ENCODE results near the gene CORO7.

Gene CORO7

DNA sequence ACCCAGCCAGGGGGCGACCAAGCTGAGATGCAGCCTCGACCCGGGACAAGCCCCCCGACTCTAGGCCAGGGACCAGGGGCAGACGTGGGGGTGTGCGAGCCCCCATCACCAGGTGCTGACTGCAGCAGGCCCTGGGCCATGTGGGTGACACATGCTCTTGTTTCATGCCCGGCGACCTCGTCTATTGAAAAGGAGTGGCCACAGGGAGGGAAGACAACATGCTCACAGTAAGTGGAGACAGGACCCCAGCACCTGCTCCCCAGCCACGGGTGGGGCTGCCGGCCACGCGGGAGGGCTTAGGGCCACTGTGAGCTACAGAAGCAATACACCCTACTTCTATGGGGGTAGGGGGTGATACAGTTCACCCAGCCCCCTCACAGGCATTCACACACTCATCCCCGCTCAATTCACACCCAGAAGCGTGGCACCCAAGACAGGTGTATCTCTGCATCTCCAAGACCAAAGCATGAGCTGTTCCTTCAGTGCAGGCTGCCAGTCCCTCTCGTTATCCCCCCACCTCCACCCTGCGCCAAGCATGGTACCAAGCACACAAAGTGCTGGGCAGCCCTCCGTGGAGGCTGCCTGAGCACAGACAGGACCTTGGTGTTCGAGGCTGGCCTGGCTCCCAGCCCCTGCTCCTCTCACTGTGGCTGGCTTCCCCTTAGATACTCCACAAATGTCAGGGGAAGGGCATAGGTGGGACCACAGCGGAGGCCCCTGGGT lies 31.2 kb downstream of the CORO7 start:
- peaks cover 29% of the 10 kb centered on the region for H3K36me3 ChIP-seq
- no peak for TF ChIP-seq CTCF (IDR thresholded peaks at IDR 0.05; ENCODE audit: low read depth, low read length)
- peak; percentile 42 for DNase-seq

GRCh38 chr16:4384509-4384942 lies 31.9 kb downstream of the CORO7 start:
- peak; percentile 83 for DNase-seq
- H3K36me3 ChIP-seq, result peaks cover 29% of the 10 kb centered on the region
- no peak overlapping the region for H3K4me3 ChIP-seq (ENCODE audit: low read depth, low read length)
- no peaks in the 10 kb centered on the region for H3K27me3 ChIP-seq
- H3K4me1 ChIP-seq, result peaks cover 31% of the 10 kb centered on the region
- TF ChIP-seq CTCF (IDR thresholded peaks at IDR 0.05; ENCODE audit: low read depth, low read length), result no peak
- no peaks in the 10 kb centered on the region for H3K9me3 ChIP-seq

More for the DNA sequence above, 31.2 kb downstream of the CORO7 start:
- Histone ChIP-seq H3K9me3 (no peaks in the 10 kb centered on the region), H3K4me3 (ENCODE audit: low read depth, low read length) (no peak overlapping the region), H3K4me1 (peaks cover 31% of the 10 kb centered on the region), H3K27me3 (no peaks in the 10 kb centered on the region)

GRCh38 chr16:4383591-4384444 lies 32.6 kb downstream of the CORO7 start:
- H3K9me3 ChIP-seq, result no peaks in the 10 kb centered on the region
- peak; percentile 13 for DNase-seq
- peaks cover 29% of the 10 kb centered on the region for H3K36me3 ChIP-seq
- H3K4me1 ChIP-seq, result peaks cover 31% of the 10 kb centered on the region
- no peak overlapping the region for H3K4me3 ChIP-seq (ENCODE audit: low read depth, low read length)
- H3K27me3 ChIP-seq, result no peaks in the 10 kb centered on the region
- TF ChIP-seq CTCF (IDR thresholded peaks at IDR 0.05; ENCODE audit: low read depth, low read length), result no peak

- Histone ChIP-seq H3K4me3 (ENCODE audit: low read depth, low read length) (no peak overlapping the region), H3K9me3 (no peaks in the 10 kb centered on the region), H3K27me3 (no peaks in the 10 kb centered on the region), H3K4me1 (peaks cover 27% of the 10 kb centered on the region), H3K36me3 (peaks cover 29% of the 10 kb centered on the region)
- DNase-seq, result peak; percentile 9
- no peak for TF ChIP-seq CTCF (IDR thresholded peaks at IDR 0.05; ENCODE audit: low read depth, low read length)
Observed at GRCh38 chr16:4382795-4383357, 33.5 kb downstream of the CORO7 start.

DNA sequence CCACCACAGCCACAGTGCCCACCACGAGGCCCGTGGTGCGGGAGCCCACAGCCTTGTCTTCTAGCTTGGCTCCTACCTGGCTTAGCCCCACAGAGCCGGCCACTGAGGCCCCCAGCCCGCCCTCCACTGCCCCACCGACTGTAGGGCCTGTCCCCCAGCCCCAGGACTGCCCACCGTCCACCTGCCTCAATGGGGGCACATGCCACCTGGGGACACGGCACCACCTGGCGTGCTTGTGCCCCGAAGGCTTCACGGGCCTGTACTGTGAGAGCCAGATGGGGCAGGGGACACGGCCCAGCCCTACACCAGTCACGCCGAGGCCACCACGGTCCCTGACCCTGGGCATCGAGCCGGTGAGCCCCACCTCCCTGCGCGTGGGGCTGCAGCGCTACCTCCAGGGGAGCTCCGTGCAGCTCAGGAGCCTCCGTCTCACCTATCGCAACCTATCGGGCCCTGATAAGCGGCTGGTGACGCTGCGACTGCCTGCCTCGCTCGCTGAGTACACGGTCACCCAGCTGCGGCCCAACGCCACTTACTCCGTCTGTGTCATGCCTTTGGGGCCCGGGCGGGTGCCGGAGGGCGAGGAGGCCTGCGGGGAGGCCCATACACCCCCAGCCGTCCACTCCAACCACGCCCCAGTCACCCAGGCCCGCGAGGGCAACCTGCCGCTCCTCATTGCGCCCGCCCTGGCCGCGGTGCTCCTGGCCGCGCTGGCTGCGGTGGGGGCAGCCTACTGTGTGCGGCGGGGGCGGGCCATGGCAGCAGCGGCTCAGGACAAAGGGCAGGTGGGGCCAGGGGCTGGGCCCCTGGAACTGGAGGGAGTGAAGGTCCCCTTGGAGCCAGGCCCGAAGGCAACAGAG lies 34.2 kb downstream of the CORO7 start:
- TF ChIP-seq CTCF (IDR thresholded peaks at IDR 0.05; ENCODE audit: low read depth, low read length), result no peak
- Histone ChIP-seq H3K27me3 (no peaks in the 10 kb centered on the region), H3K4me3 (ENCODE audit: low read depth, low read length) (no peak overlapping the region), H3K4me1 (peaks cover 27% of the 10 kb centered on the region), H3K36me3 (peaks cover 29% of the 10 kb centered on the region), H3K9me3 (no peaks in the 10 kb centered on the region)
- peak; percentile 7 for DNase-seq
